ENCODE data around the gene PTPMT1. TPM values are rescaled to one million over a fixed set of nuclear protein-coding genes. Genes with fewer than 3 reads are reported as not detected.

Gene PTPMT1
- total and polyA plus RNA-seq, 9 donors, result 33.8 to 103 (median 39.6) TPM

GRCh38 chr11:47609675-47610074, 44.3 kb downstream of the PTPMT1 start:
- no peak for DNase-seq
- Histone ChIP-seq H3K36me3 (no peaks in the 10 kb centered on the region), H3K4me1 (ENCODE audit: insufficient read depth) (no peaks in the 10 kb centered on the region), H3K4me3 (no peak overlapping the region), H3K27me3 (no peaks in the 10 kb centered on the region), H3K9me3 (no peaks in the 10 kb centered on the region), H3K27ac (no peak overlapping the region)
- 77 to 83% (median 80%) methylated on average over 3 of the region's 3 CpGs for WGBS, 3 donors
- intact Hi-C loops (cut with DNase I), result loop anchor here in 3 of 4 donors (10.0 kb wide), 1 partner anchor 235 kb away; the partner anchor contains the start of gene SPI1 (in 3 of the 3)
- TF ChIP-seq POLR2A (IDR thresholded peaks at IDR 0.05) (no peak), EP300 (IDR thresholded peaks at IDR 0.05) (no peak)
- TF ChIP-seq, protein P1, sequence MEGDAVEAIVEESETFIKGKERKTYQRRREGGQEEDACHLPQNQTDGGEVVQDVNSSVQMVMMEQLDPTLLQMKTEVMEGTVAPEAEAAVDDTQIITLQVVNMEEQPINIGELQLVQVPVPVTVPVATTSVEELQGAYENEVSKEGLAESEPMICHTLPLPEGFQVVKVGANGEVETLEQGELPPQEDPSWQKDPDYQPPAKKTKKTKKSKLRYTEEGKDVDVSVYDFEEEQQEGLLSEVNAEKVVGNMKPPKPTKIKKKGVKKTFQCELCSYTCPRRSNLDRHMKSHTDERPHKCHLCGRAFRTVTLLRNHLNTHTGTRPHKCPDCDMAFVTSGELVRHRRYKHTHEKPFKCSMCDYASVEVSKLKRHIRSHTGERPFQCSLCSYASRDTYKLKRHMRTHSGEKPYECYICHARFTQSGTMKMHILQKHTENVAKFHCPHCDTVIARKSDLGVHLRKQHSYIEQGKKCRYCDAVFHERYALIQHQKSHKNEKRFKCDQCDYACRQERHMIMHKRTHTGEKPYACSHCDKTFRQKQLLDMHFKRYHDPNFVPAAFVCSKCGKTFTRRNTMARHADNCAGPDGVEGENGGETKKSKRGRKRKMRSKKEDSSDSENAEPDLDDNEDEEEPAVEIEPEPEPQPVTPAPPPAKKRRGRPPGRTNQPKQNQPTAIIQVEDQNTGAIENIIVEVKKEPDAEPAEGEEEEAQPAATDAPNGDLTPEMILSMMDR (IDR thresholded peaks at IDR 0.05), result no peak

- 82 to 84% (median 84%) methylated on average over 6 of the region's 6 CpGs for WGBS, 3 donors
- intact Hi-C loops (cut with DNase I), result loop anchor here in 3 of 4 donors (10.0 kb wide), 1 partner anchor 237 kb away; the partner anchor contains the start of gene SPI1 (in 3 of the 3)
- H3K4me1 ChIP-seq (ENCODE audit: insufficient read depth), result no peaks in the 10 kb centered on the region
- H3K27me3 ChIP-seq, result no peaks in the 10 kb centered on the region
- no peak overlapping the region for H3K4me3 ChIP-seq
- H3K9me3 ChIP-seq, result no peaks in the 10 kb centered on the region
- H3K36me3 ChIP-seq, result no peaks in the 10 kb centered on the region
- no peak for DNase-seq
- TF ChIP-seq, protein P1 (IDR thresholded peaks at IDR 0.05), result no peak
- no peak overlapping the region for H3K27ac ChIP-seq
Observed at GRCh38 chr11:47611348-47611794, 46.0 kb downstream of the PTPMT1 start.

DNA sequence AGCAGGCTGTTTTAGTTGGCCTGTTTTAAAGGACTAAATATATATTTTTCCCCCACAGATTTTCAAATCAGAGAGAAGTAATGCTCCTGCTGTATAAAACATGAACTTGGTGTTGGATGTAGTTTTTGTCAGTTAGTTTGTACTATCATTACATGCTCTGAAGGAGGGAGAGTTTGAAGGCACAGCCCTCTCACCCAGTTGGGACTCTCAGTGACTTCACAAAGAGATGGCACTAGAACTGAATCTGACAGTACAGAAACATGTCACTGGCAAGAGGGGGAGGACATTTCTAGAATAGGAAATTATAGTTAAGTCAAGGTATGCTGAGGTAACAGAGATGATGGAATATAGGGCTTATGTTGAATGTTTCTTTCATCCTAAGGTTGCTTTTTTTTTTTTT, 49.9 kb downstream of the PTPMT1 start:
- intact Hi-C loops (cut with DNase I), result loop anchor here in 3 of 4 donors (10.0 kb wide), 1 partner anchor 240 kb away; the partner anchor contains the start of gene SPI1 (in 3 of the 3)
- peaks cover 2% of the 10 kb centered on the region for H3K4me1 ChIP-seq (ENCODE audit: insufficient read depth)
- H3K9me3 ChIP-seq, result no peaks in the 10 kb centered on the region
- H3K4me3 ChIP-seq, result no peak overlapping the region
- no peaks in the 10 kb centered on the region for H3K36me3 ChIP-seq
- H3K27me3 ChIP-seq, result no peaks in the 10 kb centered on the region
- no peak for DNase-seq
- TF ChIP-seq EP300 (IDR thresholded peaks at IDR 0.05) (no peak), POLR2A (IDR thresholded peaks at IDR 0.05) (no peak)
- TF ChIP-seq, protein P1 (IDR thresholded peaks at IDR 0.05), result no peak
- H3K27ac ChIP-seq, result no peak overlapping the region

DNA sequence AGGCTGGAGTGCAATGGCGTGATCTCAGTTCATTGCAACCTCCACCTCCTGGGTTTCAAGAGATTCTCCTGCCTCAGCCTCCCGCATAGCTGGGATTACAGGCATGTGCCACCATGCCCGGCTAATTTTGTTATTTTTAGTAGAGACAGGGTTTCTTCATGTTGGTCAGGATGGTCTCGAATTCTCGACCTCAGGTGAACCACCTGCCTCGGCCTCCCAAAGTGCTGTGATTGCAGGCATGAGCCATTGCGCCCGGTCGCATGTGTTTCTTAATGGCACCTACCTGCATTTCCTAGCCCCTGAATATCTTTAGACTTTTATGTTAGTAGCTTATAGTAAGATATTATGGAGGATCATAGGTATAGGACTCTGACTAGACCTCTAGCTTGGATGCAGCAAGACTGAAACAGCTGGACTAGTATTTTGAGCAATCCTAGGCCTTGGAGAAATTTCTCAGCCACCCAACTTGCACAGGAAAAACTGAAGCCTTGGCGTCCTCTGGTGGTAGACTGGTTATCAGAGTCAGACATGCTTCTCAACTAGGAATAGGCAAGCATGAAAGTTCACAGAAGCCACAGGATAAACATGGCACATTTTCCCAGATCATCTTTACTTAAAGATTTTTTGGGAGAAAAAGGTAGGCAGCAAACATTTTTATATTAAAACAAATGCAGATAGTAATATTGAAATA, 51.5 kb downstream of the PTPMT1 start:
- Histone ChIP-seq H3K36me3 (no peaks in the 10 kb centered on the region), H3K27me3 (no peaks in the 10 kb centered on the region), H3K27ac (peak overlapping the region in 1 of 2 donors; percentile 36), H3K4me3 (no peak overlapping the region), H3K9me3 (no peaks in the 10 kb centered on the region), H3K4me1 (ENCODE audit: insufficient read depth) (peaks cover 2% of the 10 kb centered on the region)
- peak in 4 of 5 donors; percentile 62 to 76 (median 68) for DNase-seq
- TF ChIP-seq, protein P1 (IDR thresholded peaks at IDR 0.05), result peak; percentile 61 to 87 (median 64)
- TF ChIP-seq POLR2A (IDR thresholded peaks at IDR 0.05) (no peak), EP300 (IDR thresholded peaks at IDR 0.05) (no peak)
- 76 to 81% (median 78%) methylated on average over 10 of the region's 10 CpGs for WGBS, 3 donors
- intact Hi-C loops (cut with DNase I), result loop anchor here in 3 of 4 donors (10.0 kb wide), 1 partner anchor 242 kb away; the partner anchor contains the start of gene SPI1 (in 3 of the 3)

Measured in ovary (tissue), 9 donors.